OCI-LY7 (cell line): ENCODE measurements around the gene KLHL22. TPM values are rescaled to one million over a fixed set of nuclear protein-coding genes. Genes with fewer than 3 reads are reported as not detected.

Experiments
- BruUV-seq: library from RNA; stranded (reverse); fragments of 400-500 nt; replicated peaks from 2 replicates; lab custom pipeline; 2021; lab: Mats Ljungman, UMichigan
- CTCF ChIA-PET: fragments of 300-600 bp; sonication (Branson Sonifier 250); formaldehyde crosslinking; loops from one replicate; lab custom pipeline; 2022; ENCODE audit warnings: antibody characterized with exemption; ENCODE audit not compliant: unreplicated experiment; lab: Charles Lee
- POLR2A ChIA-PET: fragments of 300-600 bp; sonication (Branson Sonifier 250); formaldehyde crosslinking; loops from one replicate; lab custom pipeline; 2022; ENCODE audit warnings: antibody characterized with exemption; lab: Charles Lee
- DNase-seq: peaks from one replicate; pipeline ENCODE4 v3.0.0-alpha.2; 2015; ENCODE audit warnings: low spot score
- H2AFZ ChIP-seq: fragments of 200-600 bp; sonication (generic), shearing (Covaris generic); 2 replicates; pipeline ENCODE4 v1.6.1; 2014; ENCODE audit warnings: mild to moderate bottlenecking, antibody characterized with exemption, low read length, moderate library complexity
- H3K27ac ChIP-seq: fragments of 200-600 bp; sonication (generic); 2 replicates; pipeline ENCODE4 v1.5.1; 2014; ENCODE audit warnings: mixed run types, low read depth, mild to moderate bottlenecking, moderate library complexity, low read length, inconsistent platforms; ENCODE audit not compliant: poor library complexity, severe bottlenecking
- H3K36me3 ChIP-seq: fragments of 200-600 bp; sonication (generic); 2 replicates; pipeline ENCODE4 v1.6.1; 2014; ENCODE audit warnings: mild to moderate bottlenecking, antibody characterized with exemption, low read length, moderate library complexity, mixed read lengths; ENCODE audit not compliant: insufficient read depth
- H3K4me1 ChIP-seq: fragments of 200-600 bp; sonication (generic); 2 replicates; pipeline ENCODE4 v1.5.1; 2014; ENCODE audit warnings: mild to moderate bottlenecking, low read length; ENCODE audit not compliant: insufficient read depth, poor library complexity, severe bottlenecking
- H3K4me2 ChIP-seq: fragments of 200-600 bp; sonication (generic); 2 replicates; pipeline ENCODE4 v1.6.1; 2014; ENCODE audit warnings: mild to moderate bottlenecking, low read length
- H3K4me3 ChIP-seq: fragments of 200-600 bp; sonication (generic); 2 replicates; pipeline ENCODE4 v1.5.1; 2014; ENCODE audit warnings: mild to moderate bottlenecking, low read depth, low read length; ENCODE audit not compliant: poor library complexity, severe bottlenecking
- H3K79me2 ChIP-seq: fragments of 200-600 bp; sonication (generic); 2 replicates; pipeline ENCODE4 v1.6.1; 2016; ENCODE audit warnings: low read depth, mild to moderate bottlenecking, low read length, moderate library complexity, mixed read lengths; ENCODE audit not compliant: insufficient read depth
- H3K9me2 ChIP-seq: fragments of 200-600 bp; sonication (generic); 2 replicates; pipeline ENCODE4 v1.6.1; 2016; ENCODE audit warnings: mild to moderate bottlenecking, low read length, mixed read lengths; ENCODE audit not compliant: insufficient read depth
- H3K9me3 ChIP-seq: fragments of 200-600 bp; sonication (generic); 2 replicates; pipeline ENCODE4 v1.6.1; 2014; ENCODE audit warnings: mild to moderate bottlenecking, mixed run types, low read length, mixed read lengths
- H4K20me1 ChIP-seq: fragments of 200-600 bp; sonication (generic); 2 replicates; pipeline ENCODE4 v1.6.1; 2014; ENCODE audit warnings: mild to moderate bottlenecking, antibody characterized with exemption, low read length, moderate library complexity, mixed read lengths; ENCODE audit not compliant: insufficient read depth
- EZH2phosphoT487 ChIP-seq: fragments of 200-600 bp; sonication (generic); IDR thresholded peaks from 2 replicates; pipeline ENCODE4 v1.6.1; 2018; ENCODE audit warnings: low read depth, borderline replicate concordance, mild to moderate bottlenecking, mixed run types, antibody characterized with exemption, low read length, moderate library complexity, mixed read lengths
- intact Hi-C: fragments of 100-400 bp; cut with micrococcal nuclease; formaldehyde crosslinking; loops from one replicate; pipeline ENCODE4 v1.10.0; 2022; ENCODE audit not compliant: unreplicated experiment
- total RNA-seq, 2 experiments: library from RNA; depleted of rRNA in 1 of 2; stranded (reverse); fragments of >200 nt in 1 of 2; shearing (Covaris generic) in 1 of 2; gene quantifications; 2 replicates each; pipeline ENCODE4 v1.2.3, GENCODE V29; 2014 to 2022
- TF ChIP-seq, protein P1 (sequence below): fragments of 200-600 bp; sonication (generic); conservative IDR thresholded peaks from 2 replicates; pipeline ENCODE4 v1.5.1; 2014; ENCODE audit warnings: mild to moderate bottlenecking, antibody characterized with exemption, low read length, moderate library complexity, mixed read lengths

KLHL22 gene
- total RNA-seq, 2 experiments from 2014 or later: 14.8 to 38.1 TPM

DNA sequence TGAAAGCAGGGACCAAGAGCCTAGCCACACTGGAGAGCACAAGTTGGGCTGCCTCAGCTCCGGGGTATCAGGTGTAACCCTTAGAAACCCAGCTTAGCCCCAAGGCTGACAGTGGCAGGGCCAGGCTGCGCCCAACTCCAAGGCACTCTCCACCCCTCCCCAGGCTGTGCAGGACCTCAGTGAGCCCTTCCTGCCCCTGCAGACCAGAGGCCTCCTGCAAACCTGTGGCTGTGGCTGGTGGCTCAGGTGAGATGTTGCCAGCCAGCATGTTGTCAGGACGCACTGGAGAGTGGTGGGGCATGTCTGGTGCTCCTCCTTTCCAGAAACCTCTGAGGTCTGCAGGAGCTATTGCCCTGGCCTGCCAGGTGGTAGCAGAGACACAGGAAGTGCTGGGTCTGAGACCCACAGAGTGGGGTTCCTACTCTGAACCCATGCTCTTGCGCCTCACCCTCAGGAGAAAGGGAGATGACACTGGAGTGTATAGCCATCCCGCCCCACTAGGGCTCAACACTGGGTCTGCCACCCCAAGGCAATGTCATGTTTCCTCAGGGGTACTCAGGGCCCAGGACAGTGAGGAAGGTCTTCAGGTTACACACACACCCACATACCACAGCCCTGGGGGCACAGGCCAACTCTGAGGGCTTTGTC lies 55.5 kb downstream of the KLHL22 start:
- POLR2A ChIA-PET: no interaction called here
- no peaks in the 10 kb centered on the region for H3K4me1 ChIP-seq
- H3K9me3 ChIP-seq: no peaks in the 10 kb centered on the region
- TF ChIP-seq, protein P1, sequence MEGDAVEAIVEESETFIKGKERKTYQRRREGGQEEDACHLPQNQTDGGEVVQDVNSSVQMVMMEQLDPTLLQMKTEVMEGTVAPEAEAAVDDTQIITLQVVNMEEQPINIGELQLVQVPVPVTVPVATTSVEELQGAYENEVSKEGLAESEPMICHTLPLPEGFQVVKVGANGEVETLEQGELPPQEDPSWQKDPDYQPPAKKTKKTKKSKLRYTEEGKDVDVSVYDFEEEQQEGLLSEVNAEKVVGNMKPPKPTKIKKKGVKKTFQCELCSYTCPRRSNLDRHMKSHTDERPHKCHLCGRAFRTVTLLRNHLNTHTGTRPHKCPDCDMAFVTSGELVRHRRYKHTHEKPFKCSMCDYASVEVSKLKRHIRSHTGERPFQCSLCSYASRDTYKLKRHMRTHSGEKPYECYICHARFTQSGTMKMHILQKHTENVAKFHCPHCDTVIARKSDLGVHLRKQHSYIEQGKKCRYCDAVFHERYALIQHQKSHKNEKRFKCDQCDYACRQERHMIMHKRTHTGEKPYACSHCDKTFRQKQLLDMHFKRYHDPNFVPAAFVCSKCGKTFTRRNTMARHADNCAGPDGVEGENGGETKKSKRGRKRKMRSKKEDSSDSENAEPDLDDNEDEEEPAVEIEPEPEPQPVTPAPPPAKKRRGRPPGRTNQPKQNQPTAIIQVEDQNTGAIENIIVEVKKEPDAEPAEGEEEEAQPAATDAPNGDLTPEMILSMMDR: no peak
- no peak for TF ChIP-seq EZH2phosphoT487
- no peak overlapping the region for H3K4me3 ChIP-seq
- H3K4me2 ChIP-seq: no peak overlapping the region
- H3K36me3 ChIP-seq: no peaks in the 10 kb centered on the region
- intact Hi-C loops: no loop called here
- no peak for DNase-seq
- no peaks in the 10 kb centered on the region for H3K79me2 ChIP-seq
- no peaks in the 10 kb centered on the region for H4K20me1 ChIP-seq
- no peaks in the 10 kb centered on the region for H3K9me2 ChIP-seq
- no TSS peak for BruUV-seq
- H2AFZ ChIP-seq: no peak overlapping the region
- no peak overlapping the region for H3K27ac ChIP-seq
- CTCF ChIA-PET: no interaction called here

DNA sequence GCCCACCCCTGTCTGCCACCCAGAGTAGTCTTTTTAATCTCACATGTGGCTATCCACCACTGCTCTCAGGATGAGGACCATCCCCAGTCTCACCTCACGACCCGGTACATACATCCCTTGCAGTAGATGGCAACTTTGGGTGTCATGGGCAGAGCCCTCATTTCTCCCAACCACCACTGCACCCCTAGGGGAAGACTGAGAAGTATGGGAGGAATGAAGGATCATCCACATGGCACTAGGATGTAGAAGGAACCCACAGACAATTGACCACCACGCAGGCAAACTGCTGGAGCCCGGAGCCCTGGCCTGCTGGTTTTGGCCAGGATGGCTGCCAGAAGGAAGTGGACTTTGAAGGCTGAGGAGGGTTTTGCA lies 56.1 kb downstream of the KLHL22 start:
- no peaks in the 10 kb centered on the region for H3K36me3 ChIP-seq
- H4K20me1 ChIP-seq: no peaks in the 10 kb centered on the region
- no peak for TF ChIP-seq EZH2phosphoT487
- TF ChIP-seq, protein P1: no peak
- H3K79me2 ChIP-seq: no peaks in the 10 kb centered on the region
- POLR2A ChIA-PET: no interaction called here
- no peaks in the 10 kb centered on the region for H3K9me2 ChIP-seq
- H2AFZ ChIP-seq: no peak overlapping the region
- no peak overlapping the region for H3K4me2 ChIP-seq
- CTCF ChIA-PET: no interaction called here
- H3K4me1 ChIP-seq: no peaks in the 10 kb centered on the region
- no peak overlapping the region for H3K27ac ChIP-seq
- no peak for DNase-seq
- no peak overlapping the region for H3K4me3 ChIP-seq
- BruUV-seq: no TSS peak
- no peaks in the 10 kb centered on the region for H3K9me3 ChIP-seq
- intact Hi-C loops: no loop called here

DNA sequence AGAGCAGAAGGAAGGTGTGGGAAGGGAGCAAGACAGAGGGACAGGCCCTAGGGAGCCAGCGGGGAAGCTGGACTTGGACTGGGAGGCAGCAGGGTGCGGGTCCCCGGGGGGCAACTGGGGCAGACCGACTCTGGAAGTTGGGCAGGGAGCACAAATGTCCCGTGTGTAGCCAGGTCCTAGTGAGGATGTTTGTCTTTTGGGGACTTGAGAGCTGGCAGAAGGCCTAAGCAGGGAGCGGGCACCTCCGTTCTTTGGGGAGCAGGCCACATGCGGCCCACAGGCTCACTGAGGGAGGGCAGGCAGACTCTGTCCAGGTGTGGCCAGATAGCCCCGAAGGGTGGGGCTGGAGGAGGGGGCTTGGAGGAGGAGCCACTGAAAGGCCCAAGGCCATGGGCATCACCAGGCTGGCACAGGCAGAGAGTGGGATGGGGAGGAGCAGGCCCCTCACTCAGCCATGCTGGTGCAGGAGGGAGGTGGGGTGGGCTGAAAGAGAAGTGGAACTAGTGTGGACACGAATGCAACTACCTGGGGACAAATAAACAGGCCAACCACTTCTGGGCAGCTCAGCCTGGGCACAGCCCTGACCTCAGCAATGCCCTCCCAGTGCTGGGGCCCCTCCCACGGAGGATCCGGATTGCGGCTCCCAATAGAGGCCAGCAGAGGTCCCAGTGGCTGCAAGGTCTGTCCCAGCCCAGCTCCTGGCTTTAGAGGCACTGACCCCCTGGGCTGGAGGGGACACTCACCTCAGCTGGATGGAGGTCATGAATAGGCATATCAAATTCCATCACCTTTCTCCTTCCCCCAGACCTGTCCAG lies 56.7 kb downstream of the KLHL22 start:
- Histone ChIP-seq H3K27ac (no peak overlapping the region), H3K79me2 (no peaks in the 10 kb centered on the region), H3K36me3 (no peaks in the 10 kb centered on the region), H3K9me3 (no peaks in the 10 kb centered on the region), H2AFZ (no peak overlapping the region), H3K9me2 (no peaks in the 10 kb centered on the region), H3K4me1 (no peaks in the 10 kb centered on the region), H3K4me2 (no peak overlapping the region), H3K4me3 (no peak overlapping the region), H4K20me1 (no peaks in the 10 kb centered on the region)
- no peak for TF ChIP-seq EZH2phosphoT487
- TF ChIP-seq, protein P1: no peak
- intact Hi-C loops: no loop called here
- ChIA-PET CTCF (no interaction called here), POLR2A (no interaction called here)
- BruUV-seq: no TSS peak
- DNase-seq: no peak
